Effector memory CD4-positive, alpha-beta T cell (primary cell): ENCODE results near the gene C17orf75.

ENCODE experiments used
- DNase-seq, 3 donors: peaks; one replicate each; pipeline ENCODE4 v3.0.0-alpha.2; 2020
- H3K27ac ChIP-seq: 2 replicates; pipeline ENCODE4 v1.7.0; 2013; ENCODE audit warnings: mild to moderate bottlenecking, low read length, moderate library complexity; ENCODE audit not compliant: insufficient read depth, poor library complexity, severe bottlenecking
- H3K27me3 ChIP-seq: replicated peaks from 2 replicates; pipeline ENCODE4 v1.7.0; 2013; ENCODE audit warnings: mild to moderate bottlenecking, low read length; ENCODE audit not compliant: insufficient read depth, control insufficient read depth, poor library complexity, severe bottlenecking
- H3K36me3 ChIP-seq: 2 replicates; pipeline ENCODE4 v1.7.0; 2013; ENCODE audit warnings: mild to moderate bottlenecking, low read length, moderate library complexity; ENCODE audit not compliant: control insufficient read depth, insufficient read depth
- H3K4me1 ChIP-seq: 2 replicates; pipeline ENCODE4 v1.7.0; 2013; ENCODE audit warnings: low read length, mild to moderate bottlenecking; ENCODE audit not compliant: control insufficient read depth, insufficient read depth, poor library complexity, severe bottlenecking
- H3K4me3 ChIP-seq: 2 replicates; pipeline ENCODE4 v1.7.0; 2013; ENCODE audit warnings: low read length, low read depth, mild to moderate bottlenecking; ENCODE audit not compliant: insufficient read depth, poor library complexity, severe bottlenecking
- H3K9me3 ChIP-seq: 2 replicates; pipeline ENCODE4 v1.7.0; 2013; ENCODE audit warnings: mild to moderate bottlenecking, low read length, moderate library complexity; ENCODE audit not compliant: control insufficient read depth

Gene C17orf75

GRCh38 chr17:32297860-32298259 is 44.1 kb downstream of the C17orf75 start:
- H3K27me3 ChIP-seq: no peaks in the 10 kb centered on the region
- no peaks in the 10 kb centered on the region for H3K36me3 ChIP-seq
- H3K27ac ChIP-seq: no peak overlapping the region
- no peak overlapping the region for H3K4me3 ChIP-seq
- H3K9me3 ChIP-seq: no peaks in the 10 kb centered on the region
- no peaks in the 10 kb centered on the region for H3K4me1 ChIP-seq
- DNase-seq: no peak

- Histone ChIP-seq H3K27ac (no peak overlapping the region), H3K9me3 (no peaks in the 10 kb centered on the region), H3K27me3 (no peaks in the 10 kb centered on the region), H3K4me3 (no peak overlapping the region), H3K36me3 (no peaks in the 10 kb centered on the region), H3K4me1 (no peaks in the 10 kb centered on the region)
- DNase-seq: no peak
Measured at GRCh38 chr17:32297424-32297823, 44.5 kb downstream of the C17orf75 start.

- no peaks in the 10 kb centered on the region for H3K4me1 ChIP-seq
- H3K27me3 ChIP-seq: no peaks in the 10 kb centered on the region
- no peak overlapping the region for H3K27ac ChIP-seq
- H3K4me3 ChIP-seq: no peak overlapping the region
- no peaks in the 10 kb centered on the region for H3K9me3 ChIP-seq
- no peaks in the 10 kb centered on the region for H3K36me3 ChIP-seq
- DNase-seq: no peak
Measured at GRCh38 chr17:32292094-32292493, 49.9 kb downstream of the C17orf75 start.

- Histone ChIP-seq H3K27me3 (no peaks in the 10 kb centered on the region), H3K4me3 (no peak overlapping the region)
Measured at GRCh38 chr17:32289471-32290070, 52.4 kb downstream of the C17orf75 start.

GRCh38 chr17:32288615-32289014 is 53.4 kb downstream of the C17orf75 start:
- Histone ChIP-seq H3K36me3 (no peaks in the 10 kb centered on the region), H3K4me3 (no peak overlapping the region), H3K4me1 (no peaks in the 10 kb centered on the region), H3K27ac (no peak overlapping the region), H3K27me3 (no peaks in the 10 kb centered on the region), H3K9me3 (no peaks in the 10 kb centered on the region)
- DNase-seq: no peak

More at GRCh38 chr17:32289471-32290070, 52.4 kb downstream of the C17orf75 start:
- no peak for DNase-seq
- Histone ChIP-seq H3K9me3 (no peaks in the 10 kb centered on the region), H3K4me1 (no peaks in the 10 kb centered on the region), H3K36me3 (no peaks in the 10 kb centered on the region), H3K27ac (no peak overlapping the region)

- DNase-seq: no peak
- H3K27me3 ChIP-seq: no peaks in the 10 kb centered on the region
- no peaks in the 10 kb centered on the region for H3K9me3 ChIP-seq
- H3K27ac ChIP-seq: no peak overlapping the region
- H3K4me1 ChIP-seq: no peaks in the 10 kb centered on the region
- no peak overlapping the region for H3K4me3 ChIP-seq
- H3K36me3 ChIP-seq: no peaks in the 10 kb centered on the region
Measured at GRCh38 chr17:32287804-32288511, 54.0 kb downstream of the C17orf75 start.

GRCh38 chr17:32286518-32286900 is 55.5 kb downstream of the C17orf75 start:
- H3K9me3 ChIP-seq: no peaks in the 10 kb centered on the region
- H3K4me3 ChIP-seq: no peak overlapping the region
- H3K27ac ChIP-seq: no peak overlapping the region
- H3K36me3 ChIP-seq: no peaks in the 10 kb centered on the region
- no peaks in the 10 kb centered on the region for H3K27me3 ChIP-seq
- H3K4me1 ChIP-seq: no peaks in the 10 kb centered on the region
- DNase-seq: no peak

GRCh38 chr17:32285746-32286517 is 56.0 kb downstream of the C17orf75 start:
- Histone ChIP-seq H3K4me1 (no peaks in the 10 kb centered on the region), H3K4me3 (no peak overlapping the region), H3K27me3 (no peaks in the 10 kb centered on the region), H3K27ac (no peak overlapping the region), H3K36me3 (no peaks in the 10 kb centered on the region), H3K9me3 (no peaks in the 10 kb centered on the region)
- DNase-seq: no peak

GRCh38 chr17:32285306-32285705 is 56.7 kb downstream of the C17orf75 start:
- H3K36me3 ChIP-seq: no peaks in the 10 kb centered on the region
- no peak overlapping the region for H3K27ac ChIP-seq
- H3K4me1 ChIP-seq: no peaks in the 10 kb centered on the region
- no peaks in the 10 kb centered on the region for H3K9me3 ChIP-seq
- no peak overlapping the region for H3K4me3 ChIP-seq
- no peak for DNase-seq
- H3K27me3 ChIP-seq: no peaks in the 10 kb centered on the region

GRCh38 chr17:32283745-32284201 is 58.2 kb downstream of the C17orf75 start:
- Histone ChIP-seq H3K4me1 (no peaks in the 10 kb centered on the region), H3K27ac (no peak overlapping the region), H3K36me3 (no peaks in the 10 kb centered on the region), H3K27me3 (no peaks in the 10 kb centered on the region), H3K4me3 (no peak overlapping the region), H3K9me3 (no peaks in the 10 kb centered on the region)
- no peak for DNase-seq
